Activated naive CD4-positive, alpha-beta T cell treated with anti-CD3 and anti-CD28 coated beads, Interleukin-2, amount 50 U/mL, for 72 hours (primary cell): ENCODE results near the gene SCAI. TPM values are rescaled to one million over a fixed set of nuclear protein-coding genes. Genes with fewer than 3 reads are reported as not detected.
A peak's percentile ranks its signal among the peaks of the same experiment; 100 is the strongest.

Experiments
- ATAC-seq, 2 donors: fragments of 150-1000 bp; cut with Tn5 transposase; 2 replicates each; pipeline ENCODE4 v1.10.0; 2021; ENCODE audit warnings: mild to moderate bottlenecking in 2 of 2, moderate library complexity in 2 of 2
- DNase-seq, 2 donors: peaks; one replicate each; pipeline ENCODE4 v3.0.0; 2021 to 2022; ENCODE audit warnings: low spot score in 2 of 2
- H3K27ac Mint-ChIP-seq, 2 donors: one replicate each; pipeline ENCODE4 v1.8.0; 2022; ENCODE audit warnings: mild to moderate bottlenecking in 2 of 2, mixed read lengths in 2 of 2
- H3K36me3 Mint-ChIP-seq, 2 donors: one replicate each; pipeline ENCODE4 v1.8.0; 2022; ENCODE audit warnings: mixed read lengths in 2 of 2
- H3K9me3 Mint-ChIP-seq, 2 donors: one replicate each; pipeline ENCODE4 v1.8.0; 2022; ENCODE audit warnings: mixed read lengths in 2 of 2
- total RNA-seq, 2 donors: library from RNA; stranded (reverse); gene quantifications; one replicate each; pipeline ENCODE4 v1.2.3, GENCODE V29; 2022

SCAI gene
- total RNA-seq, 2 donors from 2014 or later = 17.9 to 18.0 TPM

GRCh38 chr9:125160750-125161149, 17.4 kb upstream of the SCAI start:
- no peak for DNase-seq
- no peaks in the 10 kb centered on the region for H3K9me3 Mint-ChIP-seq
- H3K36me3 Mint-ChIP-seq = no peaks in the 10 kb centered on the region
- no peak overlapping the region for H3K27ac Mint-ChIP-seq
- ATAC-seq = no peak

GRCh38 chr9:125156551-125156950, 13.2 kb upstream of the SCAI start:
- DNase-seq (no peak), ATAC-seq (no peak)
- Mint-ChIP-seq H3K9me3 (no peaks in the 10 kb centered on the region), H3K36me3 (peaks cover 0 to 6% of the 10 kb centered on the region in 2 donors), H3K27ac (peak overlapping the region in 1 of 2 donors; percentile 55)

GRCh38 chr9:125153712-125154367, 10.5 kb upstream of the SCAI start:
- Mint-ChIP-seq H3K9me3 (no peaks in the 10 kb centered on the region), H3K36me3 (peaks cover 0 to 6% of the 10 kb centered on the region in 2 donors), H3K27ac (no peak overlapping the region)
- DNase-seq = no peak
- ATAC-seq = no peak

- H3K9me3 Mint-ChIP-seq = no peaks in the 10 kb centered on the region
- peak overlapping the region in 1 of 2 donors; percentile 55 for H3K27ac Mint-ChIP-seq
- ATAC-seq (no peak), DNase-seq (no peak)
- H3K36me3 Mint-ChIP-seq = peaks cover 0 to 6% of the 10 kb centered on the region in 2 donors
Measured at GRCh38 chr9:125151730-125152129, 8.4 kb upstream of the SCAI start.

GRCh38 chr9:125150349-125151245, 7.3 kb upstream of the SCAI start:
- ATAC-seq (no peak), DNase-seq (no peak)
- Mint-ChIP-seq H3K27ac (no peak overlapping the region), H3K9me3 (no peaks in the 10 kb centered on the region), H3K36me3 (peaks cover 0 to 6% of the 10 kb centered on the region in 2 donors)

GRCh38 chr9:125147401-125147951, 4.1 kb upstream of the SCAI start:
- Mint-ChIP-seq H3K9me3 (no peaks in the 10 kb centered on the region), H3K27ac (no peak overlapping the region), H3K36me3 (peaks cover 4% of the 10 kb centered on the region in 2 donors)
- DNase-seq (no peak), ATAC-seq (no peak)

- Mint-ChIP-seq H3K36me3 (peaks cover 6 to 7% of the 10 kb centered on the region in 2 donors), H3K9me3 (no peaks in the 10 kb centered on the region), H3K27ac (peak overlapping the region in 1 of 2 donors; percentile 81)
- DNase-seq = no peak
- no peak for ATAC-seq
Measured at GRCh38 chr9:125146247-125146646, 2.9 kb upstream of the SCAI start.

- no peak for ATAC-seq
- no peaks in the 10 kb centered on the region for H3K9me3 Mint-ChIP-seq
- peaks cover 6 to 7% of the 10 kb centered on the region in 2 donors for H3K36me3 Mint-ChIP-seq
- DNase-seq = no peak
- no peak overlapping the region for H3K27ac Mint-ChIP-seq
Measured at GRCh38 chr9:125145425-125145824, 2.1 kb upstream of the SCAI start.

GRCh38 chr9:125142560-125143376, 560 bp downstream of the SCAI start:
- Mint-ChIP-seq H3K9me3 (no peaks in the 10 kb centered on the region), H3K27ac (peak overlapping the region; percentile 91 to 98), H3K36me3 (peaks cover 7 to 9% of the 10 kb centered on the region in 2 donors)
- DNase-seq = no peak
- ATAC-seq = peak in 1 of 2 donors; percentile 40

- no peak for DNase-seq
- Mint-ChIP-seq H3K27ac (peak overlapping the region in 1 of 2 donors; percentile 33), H3K36me3 (peaks cover 7 to 15% of the 10 kb centered on the region in 2 donors), H3K9me3 (no peaks in the 10 kb centered on the region)
- no peak for ATAC-seq
Measured at GRCh38 chr9:125141751-125142150, 1.6 kb downstream of the SCAI start.

GRCh38 chr9:125141251-125141650, 2.1 kb downstream of the SCAI start:
- Mint-ChIP-seq H3K36me3 (peaks cover 7 to 16% of the 10 kb centered on the region in 2 donors), H3K9me3 (no peaks in the 10 kb centered on the region), H3K27ac (no peak overlapping the region)
- DNase-seq (no peak), ATAC-seq (no peak)

- ATAC-seq (no peak), DNase-seq (no peak)
- Mint-ChIP-seq H3K27ac (no peak overlapping the region), H3K36me3 (peaks cover 7 to 16% of the 10 kb centered on the region in 2 donors), H3K9me3 (no peaks in the 10 kb centered on the region)
Measured at GRCh38 chr9:125140576-125140975, 2.8 kb downstream of the SCAI start.

GRCh38 chr9:125137200-125137599, 6.1 kb downstream of the SCAI start:
- no peak for ATAC-seq
- Mint-ChIP-seq H3K9me3 (no peaks in the 10 kb centered on the region), H3K36me3 (peaks cover 0 to 10% of the 10 kb centered on the region in 2 donors), H3K27ac (no peak overlapping the region)
- DNase-seq = no peak

- H3K27ac Mint-ChIP-seq = peak overlapping the region in 1 of 2 donors; percentile 4
Measured at GRCh38 chr9:125134976-125135375, 8.4 kb downstream of the SCAI start.

GRCh38 chr9:125133403-125134329, 9.7 kb downstream of the SCAI start:
- H3K36me3 Mint-ChIP-seq = peaks cover 0 to 10% of the 10 kb centered on the region in 2 donors
- peak; percentile 87 to 91 for ATAC-seq
- peak overlapping the region; percentile 4 to 97 for H3K27ac Mint-ChIP-seq
- peak in 1 of 2 donors; percentile 13 for DNase-seq
- H3K9me3 Mint-ChIP-seq = no peaks in the 10 kb centered on the region

More at GRCh38 chr9:125134976-125135375, 8.4 kb downstream of the SCAI start:
- DNase-seq (no peak), ATAC-seq (no peak)
- H3K9me3 Mint-ChIP-seq = no peaks in the 10 kb centered on the region
- H3K36me3 Mint-ChIP-seq = peaks cover 0 to 10% of the 10 kb centered on the region in 2 donors
